Measurements from ENCODE around the gene GDF7. TPM values are rescaled to one million over a fixed set of nuclear protein-coding genes. Genes with fewer than 3 reads are reported as not detected.
A peak's percentile ranks its signal among the peaks of the same experiment; 100 is the strongest.

Gene GDF7
- total RNA-seq, result 0.46 TPM
- long read RNA-seq, result 0 reads

DNA sequence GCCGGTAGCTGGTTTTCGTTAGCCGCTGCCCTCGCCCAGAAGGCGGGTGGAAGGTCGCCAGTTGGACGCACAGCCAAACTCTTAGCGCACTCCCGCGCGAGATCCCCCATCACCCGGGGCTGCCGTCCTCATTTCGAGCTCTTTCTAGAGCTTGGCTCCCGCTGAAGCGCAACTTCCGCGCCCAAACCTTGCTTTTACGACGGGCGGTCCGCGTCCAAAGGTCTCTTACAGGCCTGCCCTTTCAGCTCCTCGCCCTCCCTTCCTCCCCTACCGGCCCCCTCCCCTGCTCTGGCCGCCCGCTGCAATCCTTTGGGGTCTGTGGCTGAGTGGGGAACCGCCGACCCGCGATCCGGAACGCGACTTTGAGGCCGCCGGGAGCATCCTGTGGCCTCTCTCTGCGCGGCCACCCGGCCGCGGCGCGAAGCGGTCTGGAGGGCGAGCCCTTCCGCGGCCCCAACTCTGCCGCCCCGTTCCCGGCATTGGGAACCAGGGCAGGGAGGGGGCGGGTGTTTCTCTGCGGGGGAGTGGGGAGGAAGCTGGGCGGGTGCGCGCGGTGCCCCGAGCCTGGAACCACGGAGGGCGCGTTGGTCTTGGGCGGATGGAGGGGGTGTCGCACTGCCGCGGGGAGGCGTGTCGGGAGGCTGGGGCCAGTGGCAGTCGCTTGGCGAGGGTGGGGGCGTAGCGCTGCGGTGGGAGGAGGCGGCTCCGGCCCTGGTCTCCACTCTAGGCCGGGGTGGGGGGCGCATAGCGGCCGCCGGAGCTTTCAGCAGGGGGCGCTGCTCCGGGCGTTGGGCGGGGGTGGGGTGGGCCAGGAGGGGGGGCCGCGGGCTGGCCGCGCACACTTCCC lies at the start of gene GDF7:
TSS of gene GDF7 (plus strand) at position 841 of the 847 bp plus-strand sequence. CDS start 96 bp downstream, outside the sequence.
- intact Hi-C loops (cut with DNase I), result no loop called here
- ATAC-seq (no peak), DNase-seq (ENCODE audit: missing footprints) (no peak)

- intact Hi-C loops (cut with DNase I), result loop anchor here (2.0 kb wide), 2 partner anchors 21 to 167 kb away; no protein-coding TSS in a partner anchor
- DNase-seq (ENCODE audit: missing footprints) (peak; percentile 97), ATAC-seq (peak; percentile 83)
Observed at GRCh38 chr2:20617892-20618467, 49.0 kb upstream of the GDF7 start.

DNA sequence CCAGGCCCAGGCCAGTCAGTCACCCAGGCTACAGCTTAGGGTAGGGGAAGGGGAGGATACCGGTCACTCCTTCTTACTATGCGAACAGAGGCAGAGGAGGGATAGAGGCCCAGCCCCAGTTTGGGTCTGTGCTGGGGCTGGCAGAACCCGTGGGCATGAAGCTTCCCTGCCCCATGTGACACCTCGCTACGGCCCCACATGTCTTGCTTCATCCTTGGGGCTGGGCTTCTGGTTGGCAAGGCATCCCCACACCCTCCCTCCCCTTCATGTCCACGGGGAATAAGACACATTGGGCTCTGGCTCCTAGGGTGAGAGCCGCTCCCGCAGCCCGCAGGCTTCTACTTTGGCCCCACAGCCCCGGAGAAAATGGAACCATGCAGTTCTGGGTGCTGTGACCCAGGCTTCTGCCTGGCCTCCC lies 48.5 kb upstream of the GDF7 start:
- no peak for DNase-seq (ENCODE audit: missing footprints)
- no peak for ATAC-seq
- intact Hi-C loops (cut with DNase I), result loop anchor here (2.0 kb wide), 1 partner anchor 168 kb away; no protein-coding TSS in a partner anchor

DNA sequence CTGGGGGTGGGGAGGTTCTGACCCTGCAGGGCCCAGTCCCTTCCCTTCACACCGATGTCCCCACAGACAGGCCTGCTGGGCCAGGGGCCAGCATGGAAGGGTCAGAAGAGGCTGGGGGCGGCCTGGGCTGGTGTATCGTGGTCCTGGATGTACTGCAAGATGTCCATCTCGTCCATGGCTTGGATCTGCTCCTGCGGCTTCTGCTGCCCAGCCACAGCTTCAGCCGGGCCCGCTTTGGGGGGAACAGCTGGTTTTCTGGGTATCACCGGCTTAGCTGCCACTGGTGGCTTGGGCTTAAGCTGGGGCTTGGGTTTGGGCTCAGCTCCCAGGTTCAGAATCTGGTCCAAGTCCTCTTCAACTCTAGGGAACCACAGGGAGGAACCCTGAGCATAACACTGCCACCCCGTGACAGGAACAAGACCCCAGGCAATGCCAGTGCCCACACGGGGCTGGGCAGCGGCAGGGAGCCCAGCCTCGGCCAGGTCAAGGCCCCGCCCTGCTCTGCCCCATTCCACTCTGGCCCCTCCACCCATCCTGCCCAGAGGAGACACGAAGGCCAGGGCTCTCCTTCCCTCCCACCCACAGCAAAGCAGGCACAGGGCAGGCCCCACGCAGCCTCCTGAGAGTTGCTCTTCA lies 47.9 kb upstream of the GDF7 start:
- intact Hi-C loops (cut with DNase I), result loop anchor here (2.0 kb wide), 1 partner anchor 168 kb away; no protein-coding TSS in a partner anchor
- ATAC-seq (no peak), DNase-seq (ENCODE audit: missing footprints) (peak; percentile 76)

GRCh38 chr2:20619624-20620024 lies 47.3 kb upstream of the GDF7 start:
- ATAC-seq (no peak), DNase-seq (ENCODE audit: missing footprints) (peak; percentile 65)
- intact Hi-C loops (cut with DNase I), result loop anchor here (2.0 kb wide), 1 partner anchor 169 kb away; no protein-coding TSS in a partner anchor

- no peak for ATAC-seq
Observed at GRCh38 chr2:20620271-20620681, 46.7 kb upstream of the GDF7 start.

GRCh38 chr2:20620696-20621365 lies 46.1 kb upstream of the GDF7 start:
- ATAC-seq (no peak), DNase-seq (ENCODE audit: missing footprints) (peak; percentile 5)
- intact Hi-C loops (cut with DNase I), result no loop called here

More at GRCh38 chr2:20620271-20620681, 46.7 kb upstream of the GDF7 start:
- peak; percentile 45 for DNase-seq (ENCODE audit: missing footprints)
- intact Hi-C loops (cut with DNase I), result no loop called here

GRCh38 chr2:20621366-20622295 lies 45.3 kb upstream of the GDF7 start:
- peak; percentile 55 for DNase-seq (ENCODE audit: missing footprints)
- ATAC-seq, result no peak
- intact Hi-C loops (cut with DNase I), result no loop called here

DNA sequence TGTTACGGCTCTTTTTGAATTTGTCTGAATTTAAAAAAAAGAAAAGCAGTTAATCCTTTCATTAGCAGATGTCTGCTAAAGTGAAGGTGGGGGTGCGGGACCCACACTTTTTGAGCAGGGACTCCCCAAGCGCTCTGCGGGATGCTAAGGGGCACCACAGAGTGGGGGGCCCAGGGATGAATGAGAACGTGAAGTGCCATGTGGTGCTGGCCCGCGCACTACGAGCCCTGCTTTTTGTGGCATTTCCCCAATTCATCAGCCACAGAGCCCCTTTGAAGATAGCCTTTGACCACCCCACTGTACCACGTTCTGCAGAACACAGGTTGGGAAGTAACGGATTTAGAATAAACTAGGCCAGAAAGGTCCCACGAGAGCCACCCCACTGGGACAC lies 44.7 kb upstream of the GDF7 start:
- intact Hi-C loops (cut with DNase I), result no loop called here
- ATAC-seq (no peak), DNase-seq (ENCODE audit: missing footprints) (peak; percentile 49)

- intact Hi-C loops (cut with DNase I), result no loop called here
- DNase-seq (ENCODE audit: missing footprints) (peak; percentile 88), ATAC-seq (peak; percentile 38)
Observed at GRCh38 chr2:20622731-20623130, 44.2 kb upstream of the GDF7 start.

GRCh38 chr2:20623241-20623640 lies 43.7 kb upstream of the GDF7 start:
- DNase-seq (ENCODE audit: missing footprints) (peak; percentile 5), ATAC-seq (no peak)
- intact Hi-C loops (cut with DNase I), result no loop called here

DNA sequence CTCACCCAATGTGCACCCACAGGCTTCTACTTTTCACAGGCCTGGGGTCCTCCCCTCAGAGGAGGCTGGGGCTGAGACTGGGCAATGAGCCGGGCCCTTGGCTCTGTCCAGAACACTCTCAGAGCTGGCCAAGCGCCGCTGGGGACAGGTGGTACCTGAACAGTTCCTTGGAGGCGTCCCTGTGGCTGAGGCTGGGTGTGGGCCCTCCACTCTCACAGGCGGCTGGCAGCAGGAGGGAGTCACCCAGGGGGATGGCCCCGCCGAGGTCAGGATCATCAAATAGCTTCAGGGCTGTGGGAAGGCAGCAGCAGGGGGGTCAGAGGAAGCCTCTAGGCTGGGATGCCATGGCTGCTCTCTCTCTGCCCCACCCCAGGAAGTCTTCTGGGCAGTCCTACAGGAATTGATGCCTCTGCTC lies 43.2 kb upstream of the GDF7 start:
- intact Hi-C loops (cut with DNase I), result no loop called here
- peak; percentile 64 for DNase-seq (ENCODE audit: missing footprints)
- ATAC-seq, result no peak

- DNase-seq (ENCODE audit: missing footprints), result peak; percentile 68
Observed at GRCh38 chr2:20624156-20624883, 42.6 kb upstream of the GDF7 start.

GRCh38 chr2:20624884-20625485 lies 42.0 kb upstream of the GDF7 start:
- intact Hi-C loops (cut with DNase I), result no loop called here
- ATAC-seq (no peak), DNase-seq (ENCODE audit: missing footprints) (peak; percentile 52)

More at GRCh38 chr2:20624156-20624883, 42.6 kb upstream of the GDF7 start:
- intact Hi-C loops (cut with DNase I), result no loop called here
- ATAC-seq, result no peak

DNA sequence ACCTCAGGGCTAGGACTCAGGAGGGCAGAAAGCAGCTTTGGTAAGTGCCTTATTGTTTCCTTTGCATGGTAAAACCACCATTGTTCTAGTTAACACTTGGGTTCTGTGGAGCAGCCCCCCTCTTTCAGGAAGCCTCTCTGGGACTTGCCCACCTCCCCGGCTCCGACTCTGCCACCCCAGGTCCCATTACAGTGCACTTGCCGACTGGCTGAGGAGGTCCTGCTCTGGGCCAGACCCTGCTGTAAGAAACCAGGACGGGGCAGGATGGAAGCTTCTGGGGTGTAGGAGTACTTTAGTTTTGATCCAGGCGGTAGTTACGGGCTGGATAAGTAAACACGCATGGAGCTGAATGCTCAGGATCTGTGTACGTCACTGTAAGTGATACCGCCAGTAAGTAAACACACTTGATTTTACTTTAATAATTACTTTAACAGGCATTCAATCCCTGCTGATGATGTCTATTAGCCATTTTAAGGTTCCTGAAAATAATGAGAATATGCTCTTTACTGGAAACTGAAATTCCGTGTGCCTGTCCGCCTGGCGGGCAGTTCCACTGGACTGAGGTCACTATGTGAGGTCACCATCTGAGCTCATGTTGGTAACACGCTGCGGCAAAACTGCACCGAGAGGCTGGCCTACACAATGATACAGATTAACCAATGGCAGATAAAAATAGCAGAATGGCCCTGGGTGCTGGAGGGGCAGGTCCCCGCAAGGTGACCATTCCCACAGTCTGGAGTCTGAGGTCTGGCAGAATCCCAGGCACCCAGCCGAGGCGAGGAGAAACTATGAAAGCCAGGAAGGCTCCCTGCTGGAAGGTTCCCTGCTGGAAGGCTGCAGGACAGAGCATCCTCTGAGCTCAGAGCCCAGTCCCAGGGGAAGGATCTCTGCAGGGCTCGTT lies 41.2 kb upstream of the GDF7 start:
- DNase-seq (ENCODE audit: missing footprints) (peak; percentile 76), ATAC-seq (peak; percentile 38)
- intact Hi-C loops (cut with DNase I), result no loop called here

DNA sequence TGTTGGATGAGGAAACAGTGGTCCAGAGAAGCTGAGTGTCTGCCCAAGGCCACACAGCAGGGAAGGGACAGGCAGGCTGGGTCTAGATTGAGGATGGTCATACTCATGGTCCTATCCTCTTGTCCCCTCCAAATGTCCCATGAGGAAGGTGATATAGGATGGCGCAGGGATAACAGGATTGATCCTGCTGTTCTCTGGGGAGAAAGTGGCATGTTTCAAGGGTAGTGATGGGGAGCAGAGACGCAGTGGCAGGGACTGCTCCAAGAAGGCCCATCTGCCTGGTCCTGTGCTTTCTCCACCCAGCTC lies 40.6 kb upstream of the GDF7 start:
- intact Hi-C loops (cut with DNase I), result no loop called here
- no peak for DNase-seq (ENCODE audit: missing footprints)
- ATAC-seq, result no peak

Measured in Right ventricle myocardium inferior (tissue), 1 donor.